Loucy (cell line): ENCODE measurements around the gene DCUN1D2.

Experiments used
- H2AFZ ChIP-seq: fragments of 200-600 bp; sonication (generic); 2 replicates; pipeline ENCODE4 v1.6.0; 2016; ENCODE audit warnings: antibody characterized with exemption, mild to moderate bottlenecking, low read length, moderate library complexity
- H3F3A ChIP-seq: fragments of 200-600 bp; 2 replicates; pipeline ENCODE4 v1.6.0; 2016; ENCODE audit warnings: antibody characterized with exemption, low read depth, mild to moderate bottlenecking
- H3K27me3 ChIP-seq: fragments of 200-600 bp; sonication (generic); 2 replicates; pipeline ENCODE4 v1.6.1; 2014; ENCODE audit warnings: low read length, mild to moderate bottlenecking; ENCODE audit not compliant: insufficient read depth, poor library complexity, severe bottlenecking
- H3K36me3 ChIP-seq: fragments of 200-600 bp; sonication (generic); 2 replicates; pipeline ENCODE4 v1.6.1; 2016; ENCODE audit warnings: low read length; ENCODE audit not compliant: insufficient read depth
- H3K4me1 ChIP-seq: fragments of 200-600 bp; sonication (generic); 2 replicates; pipeline ENCODE4 v1.5.1; 2014; ENCODE audit warnings: low read length, mild to moderate bottlenecking; ENCODE audit not compliant: insufficient read depth, poor library complexity, severe bottlenecking
- H3K4me2 ChIP-seq: fragments of 200-600 bp; sonication (generic); 2 replicates; pipeline ENCODE4 v1.6.0; 2014; ENCODE audit warnings: antibody characterized with exemption, low read length, low read depth, mild to moderate bottlenecking; ENCODE audit not compliant: poor library complexity, severe bottlenecking
- H3K4me3 ChIP-seq: fragments of 200-600 bp; sonication (generic); 2 replicates; pipeline ENCODE4 v1.5.1; 2014; ENCODE audit warnings: low read length, mild to moderate bottlenecking, mixed read lengths; ENCODE audit not compliant: poor library complexity, severe bottlenecking
- H3K79me2 ChIP-seq: fragments of 200-600 bp; sonication (generic); 2 replicates; pipeline ENCODE4 v1.6.1; 2014; ENCODE audit warnings: low read length; ENCODE audit not compliant: insufficient read depth
- H3K9ac ChIP-seq: fragments of 200-600 bp; sonication (generic); 2 replicates; pipeline ENCODE4 v1.6.0; 2014; ENCODE audit warnings: mild to moderate bottlenecking, low read depth, low read length, moderate library complexity; ENCODE audit not compliant: poor library complexity, severe bottlenecking
- H3K9me2 ChIP-seq: fragments of 200-600 bp; sonication (generic); replicated peaks from 2 replicates; pipeline ENCODE4 v1.6.1; 2016; ENCODE audit warnings: low read depth, low read length, mixed read lengths
- H3K9me3 ChIP-seq: fragments of 200-600 bp; sonication (generic); 2 replicates; pipeline ENCODE4 v1.6.1; 2014; ENCODE audit warnings: mild to moderate bottlenecking, antibody characterized with exemption, low read length, low read depth; ENCODE audit not compliant: insufficient read depth
- H4K20me1 ChIP-seq: fragments of 200-600 bp; sonication (generic); 2 replicates; pipeline ENCODE4 v1.6.0; 2014; ENCODE audit warnings: antibody characterized with exemption, low read length, mild to moderate bottlenecking; ENCODE audit not compliant: insufficient read depth, poor library complexity, severe bottlenecking
- EZH2phosphoT487 ChIP-seq: fragments of 200-600 bp; IDR thresholded peaks from 2 replicates; pipeline ENCODE4 v1.6.1; 2018; ENCODE audit warnings: antibody characterized with exemption, mild to moderate bottlenecking, moderate library complexity, borderline replicate concordance
- TF ChIP-seq, protein P1 (sequence below): fragments of 200-600 bp; sonication (generic); conservative IDR thresholded peaks from 2 replicates; pipeline ENCODE4 v1.5.1; 2014; ENCODE audit warnings: mild to moderate bottlenecking, antibody characterized with exemption, low read length

Gene DCUN1D2

DNA sequence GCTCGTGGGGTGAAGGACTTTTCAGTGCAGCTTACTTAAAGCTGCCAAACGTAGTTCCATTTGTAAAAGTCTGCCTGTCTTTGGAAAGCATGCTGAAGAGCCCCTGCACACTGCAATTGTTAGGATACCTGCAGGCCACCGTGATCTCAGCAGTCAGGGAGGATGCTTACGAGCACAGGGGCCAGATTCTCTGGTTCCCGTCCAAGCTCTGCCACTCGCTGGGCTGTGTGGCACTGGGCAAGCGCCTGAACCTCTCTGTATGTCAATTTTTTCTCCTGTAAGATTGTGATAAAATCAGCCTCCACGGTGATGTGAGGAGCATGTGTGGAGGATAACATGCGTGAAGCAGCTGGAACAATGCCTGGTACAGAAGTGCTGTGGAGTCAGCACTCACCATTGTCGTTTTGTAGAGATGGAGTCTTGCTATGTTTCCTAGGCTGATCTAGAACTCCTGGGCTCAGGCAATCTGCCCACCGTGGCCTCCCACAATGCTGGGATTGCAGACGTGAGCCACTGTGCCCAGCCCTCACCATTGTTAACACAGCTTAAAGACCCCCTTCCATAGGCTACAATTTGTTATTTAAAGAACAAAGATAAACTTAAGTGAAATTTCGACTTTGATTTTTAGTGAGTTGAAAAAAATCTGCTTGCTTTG lies 40.7 kb downstream of the DCUN1D2 start:
- H4K20me1 ChIP-seq, result no peaks in the 10 kb centered on the region
- H2AFZ ChIP-seq, result no peak overlapping the region
- no peaks in the 10 kb centered on the region for H3K36me3 ChIP-seq
- H3K79me2 ChIP-seq, result no peaks in the 10 kb centered on the region
- H3K4me3 ChIP-seq, result no peak overlapping the region
- TF ChIP-seq, protein P1, sequence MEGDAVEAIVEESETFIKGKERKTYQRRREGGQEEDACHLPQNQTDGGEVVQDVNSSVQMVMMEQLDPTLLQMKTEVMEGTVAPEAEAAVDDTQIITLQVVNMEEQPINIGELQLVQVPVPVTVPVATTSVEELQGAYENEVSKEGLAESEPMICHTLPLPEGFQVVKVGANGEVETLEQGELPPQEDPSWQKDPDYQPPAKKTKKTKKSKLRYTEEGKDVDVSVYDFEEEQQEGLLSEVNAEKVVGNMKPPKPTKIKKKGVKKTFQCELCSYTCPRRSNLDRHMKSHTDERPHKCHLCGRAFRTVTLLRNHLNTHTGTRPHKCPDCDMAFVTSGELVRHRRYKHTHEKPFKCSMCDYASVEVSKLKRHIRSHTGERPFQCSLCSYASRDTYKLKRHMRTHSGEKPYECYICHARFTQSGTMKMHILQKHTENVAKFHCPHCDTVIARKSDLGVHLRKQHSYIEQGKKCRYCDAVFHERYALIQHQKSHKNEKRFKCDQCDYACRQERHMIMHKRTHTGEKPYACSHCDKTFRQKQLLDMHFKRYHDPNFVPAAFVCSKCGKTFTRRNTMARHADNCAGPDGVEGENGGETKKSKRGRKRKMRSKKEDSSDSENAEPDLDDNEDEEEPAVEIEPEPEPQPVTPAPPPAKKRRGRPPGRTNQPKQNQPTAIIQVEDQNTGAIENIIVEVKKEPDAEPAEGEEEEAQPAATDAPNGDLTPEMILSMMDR, result no peak
- no peak for TF ChIP-seq EZH2phosphoT487
- H3K9me3 ChIP-seq, result no peaks in the 10 kb centered on the region
- no peak overlapping the region for H3K9ac ChIP-seq
- H3F3A ChIP-seq, result no peaks in the 10 kb centered on the region
- no peaks in the 10 kb centered on the region for H3K9me2 ChIP-seq
- H3K27me3 ChIP-seq, result no peaks in the 10 kb centered on the region
- H3K4me1 ChIP-seq, result no peaks in the 10 kb centered on the region
- H3K4me2 ChIP-seq, result no peak overlapping the region

GRCh38 chr13:113448885-113449692 lies 41.4 kb downstream of the DCUN1D2 start:
- Histone ChIP-seq H3K4me3 (no peak overlapping the region), H4K20me1 (no peaks in the 10 kb centered on the region), H3K9me3 (no peaks in the 10 kb centered on the region), H3K4me2 (no peak overlapping the region), H3K27me3 (no peaks in the 10 kb centered on the region), H2AFZ (no peak overlapping the region), H3F3A (no peaks in the 10 kb centered on the region), H3K4me1 (no peaks in the 10 kb centered on the region), H3K9me2 (no peaks in the 10 kb centered on the region), H3K79me2 (no peaks in the 10 kb centered on the region), H3K36me3 (no peaks in the 10 kb centered on the region), H3K9ac (no peak overlapping the region)
- TF ChIP-seq, protein P1, result no peak
- no peak for TF ChIP-seq EZH2phosphoT487

DNA sequence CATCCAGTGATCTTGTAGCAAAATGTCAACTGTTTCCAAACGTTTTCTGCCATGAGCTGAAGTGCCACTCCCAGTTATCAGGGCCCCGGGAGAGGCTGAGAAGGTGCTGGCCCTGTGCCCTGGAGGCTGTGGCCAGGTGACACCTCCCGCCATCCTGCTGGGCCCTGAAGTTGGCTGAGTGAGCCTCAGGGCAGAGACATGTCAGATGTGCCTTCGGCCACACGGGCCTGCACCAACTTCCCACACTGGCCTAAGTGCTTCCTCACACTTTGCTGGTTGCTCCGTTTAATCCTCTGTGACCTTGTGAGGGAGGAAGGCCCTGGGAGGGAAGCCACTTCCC lies 42.0 kb downstream of the DCUN1D2 start:
- H3K9ac ChIP-seq, result no peak overlapping the region
- no peaks in the 10 kb centered on the region for H3K9me3 ChIP-seq
- H3K4me2 ChIP-seq, result no peak overlapping the region
- no peaks in the 10 kb centered on the region for H3F3A ChIP-seq
- H3K27me3 ChIP-seq, result no peaks in the 10 kb centered on the region
- H3K79me2 ChIP-seq, result no peaks in the 10 kb centered on the region
- no peak for TF ChIP-seq EZH2phosphoT487
- TF ChIP-seq, protein P1, result no peak
- no peak overlapping the region for H3K4me3 ChIP-seq
- no peaks in the 10 kb centered on the region for H3K36me3 ChIP-seq
- no peak overlapping the region for H2AFZ ChIP-seq
- no peaks in the 10 kb centered on the region for H4K20me1 ChIP-seq
- H3K4me1 ChIP-seq, result no peaks in the 10 kb centered on the region
- no peaks in the 10 kb centered on the region for H3K9me2 ChIP-seq
